H9 (cell line): ENCODE results near the gene KRT80. TPM values are rescaled to one million over a fixed set of nuclear protein-coding genes. Genes with fewer than 3 reads are reported as not detected.
A peak's percentile ranks its signal among the peaks of the same experiment; 100 is the strongest.

Experiments used
- DNase-seq: peaks from one replicate; pipeline ENCODE4 v3.0.0-alpha.2; 2017
- H2AFZ ChIP-seq: one replicate; pipeline ENCODE4 v1.6.1; 2013; ENCODE audit warnings: mild to moderate bottlenecking, low read length, control low read depth, moderate library complexity
- H2AK5ac ChIP-seq: 2 replicates; pipeline ENCODE4 v1.6.1; 2013; ENCODE audit warnings: low read length, control low read depth, mixed read lengths; ENCODE audit not compliant: insufficient read length
- H2BK120ac ChIP-seq: one replicate; pipeline ENCODE4 v1.6.1; 2013; ENCODE audit warnings: low read depth, mild to moderate bottlenecking, low read length, control low read depth, inconsistent platforms; ENCODE audit not compliant: poor library complexity, severe bottlenecking
- H2BK12ac ChIP-seq: 2 replicates; pipeline ENCODE4 v1.6.1; 2013; ENCODE audit warnings: low read length, control low read depth, mixed read lengths, low read depth; ENCODE audit not compliant: insufficient read length
- H2BK15ac ChIP-seq: 2 replicates; pipeline ENCODE4 v1.6.1; 2013; ENCODE audit warnings: low read depth, low read length, control low read depth
- H2BK20ac ChIP-seq: one replicate; pipeline ENCODE4 v1.6.1; 2013; ENCODE audit warnings: low read depth, mild to moderate bottlenecking, low read length, control low read depth, inconsistent platforms; ENCODE audit not compliant: poor library complexity, severe bottlenecking
- H2BK5ac ChIP-seq: 2 replicates; pipeline ENCODE4 v1.6.1; 2013; ENCODE audit warnings: low read length, control low read depth, mixed read lengths; ENCODE audit not compliant: insufficient read length
- H3K14ac ChIP-seq: 2 replicates; pipeline ENCODE4 v1.6.1; 2013; ENCODE audit warnings: low read length, control low read depth; ENCODE audit not compliant: insufficient read depth
- H3K18ac ChIP-seq: 2 replicates; pipeline ENCODE4 v1.6.1; 2013; ENCODE audit warnings: low read depth, mild to moderate bottlenecking, mixed read lengths, low read length, control low read depth; ENCODE audit not compliant: insufficient read length
- H3K23ac ChIP-seq: 2 replicates; pipeline ENCODE4 v1.6.1; 2013; ENCODE audit warnings: low read length, control low read depth, mixed read lengths, low read depth; ENCODE audit not compliant: insufficient read length
- H3K23me2 ChIP-seq: 2 replicates; pipeline ENCODE4 v1.6.1; 2013; ENCODE audit warnings: low read depth, mild to moderate bottlenecking, mixed read lengths, low read length, control low read depth; ENCODE audit not compliant: insufficient read length, poor library complexity, severe bottlenecking
- H3K27ac ChIP-seq: 2 replicates; pipeline ENCODE4 v1.5.1; 2013; ENCODE audit warnings: low read length, control low read depth, mixed read lengths, low read depth; ENCODE audit not compliant: insufficient read length
- H3K27me3 ChIP-seq: 2 replicates; pipeline ENCODE4 v1.6.1; 2013; ENCODE audit warnings: low read length, control low read depth, inconsistent platforms; ENCODE audit not compliant: insufficient read depth
- H3K4ac ChIP-seq: 2 replicates; pipeline ENCODE4 v1.6.1; 2013; ENCODE audit warnings: low read depth, mild to moderate bottlenecking, control low read depth, inconsistent platforms, low read length, moderate library complexity
- H3K4me1 ChIP-seq: 2 replicates; pipeline ENCODE4 v1.6.1; 2013; ENCODE audit warnings: low read length, control low read depth, inconsistent platforms; ENCODE audit not compliant: insufficient read depth
- H3K4me2 ChIP-seq: 2 replicates; pipeline ENCODE4 v1.6.1; 2013; ENCODE audit warnings: low read length, control low read depth, mixed read lengths; ENCODE audit not compliant: insufficient read length, insufficient read depth
- H3K56ac ChIP-seq: 2 replicates; pipeline ENCODE4 v1.6.1; 2013; ENCODE audit warnings: low read depth, mild to moderate bottlenecking, mixed read lengths, low read length, control low read depth; ENCODE audit not compliant: insufficient read length
- H3K79me1 ChIP-seq: 2 replicates; pipeline ENCODE4 v1.6.1; 2013; ENCODE audit warnings: low read depth, mild to moderate bottlenecking, moderate library complexity, low read length, control low read depth, inconsistent platforms; ENCODE audit not compliant: insufficient read depth, poor library complexity, severe bottlenecking
- H3K79me2 ChIP-seq: 2 replicates; pipeline ENCODE4 v1.6.1; 2013; ENCODE audit warnings: low read length, control low read depth, inconsistent platforms; ENCODE audit not compliant: insufficient read depth
- H3K9ac ChIP-seq: 2 replicates; pipeline ENCODE4 v1.6.1; 2013; ENCODE audit warnings: low read length, control low read depth, mixed read lengths; ENCODE audit not compliant: insufficient read length; ENCODE audit errors: extremely low read depth
- H3K9me3 ChIP-seq: one replicate; pipeline ENCODE4 v1.6.1; 2013; ENCODE audit warnings: low read depth, low read length, inconsistent platforms; ENCODE audit not compliant: control insufficient read depth
- H3T11ph ChIP-seq: one replicate; pipeline ENCODE4 v1.6.1; 2013; ENCODE audit warnings: mild to moderate bottlenecking, low read length, control low read depth, inconsistent platforms
- H4K20me1 ChIP-seq: one replicate; pipeline ENCODE4 v1.6.1; 2013; ENCODE audit not compliant: control insufficient read depth, insufficient read length, insufficient read depth
- H4K5ac ChIP-seq: 2 replicates; pipeline ENCODE4 v1.6.1; 2013; ENCODE audit warnings: low read depth, mild to moderate bottlenecking, mixed read lengths, low read length, control low read depth; ENCODE audit not compliant: insufficient read length
- H4K8ac ChIP-seq: replicated peaks from 2 replicates; pipeline ENCODE4 v1.6.1; 2013; ENCODE audit warnings: low read length, control low read depth, mixed read lengths, low read depth; ENCODE audit not compliant: insufficient read length
- H4K91ac ChIP-seq: 2 replicates; pipeline ENCODE4 v1.6.1; 2013; ENCODE audit warnings: low read depth, mild to moderate bottlenecking, moderate library complexity, mixed read lengths, low read length, control low read depth; ENCODE audit not compliant: insufficient read length
- H3K27ac Mint-ChIP-seq, 3 experiments: 2 replicates in 2 of 3; 3 replicates in 1 of 3; pipeline ENCODE4 v1.8.0; 2020 to 2021; ENCODE audit warnings: mixed read lengths in 3 of 3, mild to moderate bottlenecking in 1 of 3, moderate library complexity in 1 of 3
- H3K27me3 Mint-ChIP-seq: 2 replicates; pipeline ENCODE4 v1.8.0; 2021; ENCODE audit warnings: low read depth, mild to moderate bottlenecking, moderate library complexity, mixed read lengths
- H3K36me3 Mint-ChIP-seq, 3 experiments: 2 replicates in 2 of 3; 3 replicates in 1 of 3; pipeline ENCODE4 v1.8.0; 2020 to 2021; ENCODE audit warnings: low read depth in 3 of 3, mixed read lengths in 3 of 3; ENCODE audit not compliant: insufficient read depth in 1 of 3
- H3K4me1 Mint-ChIP-seq, 2 experiments: 2 replicates each; pipeline ENCODE4 v1.8.0; 2020; ENCODE audit warnings: mixed read lengths in 2 of 2
- H3K4me3 Mint-ChIP-seq, 2 experiments: 2 replicates in 1 of 2; 3 replicates in 1 of 2; pipeline ENCODE4 v1.8.0; 2020 to 2021; ENCODE audit warnings: mild to moderate bottlenecking in 2 of 2, mixed read lengths in 2 of 2, moderate library complexity in 1 of 2
- H3K9me3 Mint-ChIP-seq, 2 experiments: 2 replicates in 1 of 2; 3 replicates in 1 of 2; pipeline ENCODE4 v1.8.0; 2020; ENCODE audit warnings: mild to moderate bottlenecking in 2 of 2, mixed read lengths in 2 of 2, moderate library complexity in 1 of 2
- WGBS: extraction: QIAGEN DNeasy Blood & Tissue Kit; methylation state at CpG from one replicate; pipeline ENCODE4 v1.1.7; 2013; ENCODE audit warnings: missing lambda C conversion rate, low lambda C conversion rate, mixed read lengths; ENCODE audit not compliant: insufficient read length; ENCODE audit errors: extremely low coverage; 5-methylcytosine and 5-hydroxymethylcytosine counted together
- total RNA-seq: library from RNA; stranded (reverse); gene quantifications from 2 replicates; pipeline ENCODE4 v1.2.1, GENCODE V29; 2021
- TF ChIP-seq, protein P1 (sequence below): fragments of 200-600 bp; sonication (generic); conservative IDR thresholded peaks from 3 replicates; pipeline ENCODE4 v1.8.0; 2021; ENCODE audit warnings: antibody characterized with exemption, mild to moderate bottlenecking

The KRT80 gene
- total RNA-seq, 1 experiment from 2014 or later: not detected

GRCh38 chr12:52206304-52207040, 14.7 kb upstream of the KRT80 start:
- no peak overlapping the region for H3K4me3 Mint-ChIP-seq

More at GRCh38 chr12:52206304-52207040, 14.7 kb upstream of the KRT80 start:
- no peaks in the 10 kb centered on the region for H3K9me3 ChIP-seq
- no peaks in the 10 kb centered on the region for H3K79me2 ChIP-seq
- H3K79me1 ChIP-seq: no peaks in the 10 kb centered on the region
- Mint-ChIP-seq H3K9me3 (no peaks in the 10 kb centered on the region), H3K27ac (peak overlapping the region in 1 of 3 experiments; percentile 78; a peak in 3 of 7 replicates), H3K4me1 (peaks cover 1 to 30% of the 10 kb centered on the region in 2 experiments), H3K27me3 (peaks cover 7% of the 10 kb centered on the region), H3K36me3 (no peaks in the 10 kb centered on the region; a peak in 1 of 7 replicates)
- no peak overlapping the region for H2BK12ac ChIP-seq
- no peak overlapping the region for H2AK5ac ChIP-seq
- H3K23ac ChIP-seq: no peak overlapping the region
- H3K56ac ChIP-seq: no peak overlapping the region
- H3K14ac ChIP-seq: no peak overlapping the region
- DNase-seq: no peak
- H4K20me1 ChIP-seq: no peaks in the 10 kb centered on the region
- no peak overlapping the region for H2BK5ac ChIP-seq
- no peak overlapping the region for H3K9ac ChIP-seq
- H2BK15ac ChIP-seq: no peak overlapping the region
- TF ChIP-seq, protein P1, sequence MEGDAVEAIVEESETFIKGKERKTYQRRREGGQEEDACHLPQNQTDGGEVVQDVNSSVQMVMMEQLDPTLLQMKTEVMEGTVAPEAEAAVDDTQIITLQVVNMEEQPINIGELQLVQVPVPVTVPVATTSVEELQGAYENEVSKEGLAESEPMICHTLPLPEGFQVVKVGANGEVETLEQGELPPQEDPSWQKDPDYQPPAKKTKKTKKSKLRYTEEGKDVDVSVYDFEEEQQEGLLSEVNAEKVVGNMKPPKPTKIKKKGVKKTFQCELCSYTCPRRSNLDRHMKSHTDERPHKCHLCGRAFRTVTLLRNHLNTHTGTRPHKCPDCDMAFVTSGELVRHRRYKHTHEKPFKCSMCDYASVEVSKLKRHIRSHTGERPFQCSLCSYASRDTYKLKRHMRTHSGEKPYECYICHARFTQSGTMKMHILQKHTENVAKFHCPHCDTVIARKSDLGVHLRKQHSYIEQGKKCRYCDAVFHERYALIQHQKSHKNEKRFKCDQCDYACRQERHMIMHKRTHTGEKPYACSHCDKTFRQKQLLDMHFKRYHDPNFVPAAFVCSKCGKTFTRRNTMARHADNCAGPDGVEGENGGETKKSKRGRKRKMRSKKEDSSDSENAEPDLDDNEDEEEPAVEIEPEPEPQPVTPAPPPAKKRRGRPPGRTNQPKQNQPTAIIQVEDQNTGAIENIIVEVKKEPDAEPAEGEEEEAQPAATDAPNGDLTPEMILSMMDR: no peak
- no peak overlapping the region for H3K4me2 ChIP-seq
- no peak overlapping the region for H4K8ac ChIP-seq
- H2BK120ac ChIP-seq: no peak overlapping the region
- H3K27me3 ChIP-seq: no peaks in the 10 kb centered on the region
- no peak overlapping the region for H3K27ac ChIP-seq
- H3T11ph ChIP-seq: no peak overlapping the region
- peaks cover 2% of the 10 kb centered on the region; the same call in 1 of the 2 replicates for H3K4me1 ChIP-seq
- no peak overlapping the region for H4K91ac ChIP-seq
- no peak overlapping the region for H3K18ac ChIP-seq
- no peak overlapping the region for H3K4ac ChIP-seq
- no peak overlapping the region for H2AFZ ChIP-seq
- no peak overlapping the region for H2BK20ac ChIP-seq
- WGBS: no CpG with 5 or more reads among the region's 9 CpGs
- H4K5ac ChIP-seq: no peak overlapping the region
- no peaks in the 10 kb centered on the region for H3K23me2 ChIP-seq
